IMR-90 (cell line): Measurements from ENCODE around the gene RERE.

Experiments used
- BHLHE40 ChIP-seq: fragments of 150-350 bp; IDR thresholded peaks from 2 replicates; pipeline ENCODE4 v1.6.1; 2016; ENCODE audit warnings: mild to moderate bottlenecking, low read depth, low read length
- CEBPB ChIP-seq: IDR thresholded peaks from 2 replicates; pipeline ENCODE4 v1.6.1; 2012; ENCODE audit warnings: low read depth, low read length, improper control_type of control experiment
- CTCF ChIP-seq: conservative IDR thresholded peaks from 2 replicates; pipeline ENCODE4 v1.5.1; 2012; ENCODE audit warnings: mild to moderate bottlenecking, low read depth, low read length, improper control_type of control experiment
- ELK1 ChIP-seq: fragments of 150-350 bp; IDR thresholded peaks from 2 replicates; pipeline ENCODE4 v1.6.1; 2016; ENCODE audit warnings: low read depth, mild to moderate bottlenecking, low read length, moderate library complexity, borderline replicate concordance
- POLR2A ChIP-seq: IDR thresholded peaks from 2 replicates; pipeline ENCODE4 v1.6.1; 2012; ENCODE audit warnings: mild to moderate bottlenecking, low read depth, low read length
- RAD21 ChIP-seq: IDR thresholded peaks from 2 replicates; pipeline ENCODE4 v1.6.1; 2012; ENCODE audit warnings: low read length, improper control_type of control experiment
- RCOR1 ChIP-seq: IDR thresholded peaks from 2 replicates; pipeline ENCODE4 v1.6.1; 2012; ENCODE audit warnings: mild to moderate bottlenecking, low read length, improper control_type of control experiment; ENCODE audit not compliant: insufficient replicate concordance
- SMC3 ChIP-seq: fragments of 150-350 bp; IDR thresholded peaks from 2 replicates; pipeline ENCODE4 v1.6.1; 2016; ENCODE audit warnings: low read depth, mild to moderate bottlenecking, antibody characterized with exemption, low read length, moderate library complexity
- USF2 ChIP-seq: fragments of 150-350 bp; IDR thresholded peaks from 2 replicates; pipeline ENCODE4 v1.6.1; 2017; ENCODE audit warnings: mild to moderate bottlenecking, antibody characterized with exemption, low read length, low read depth

DNA sequence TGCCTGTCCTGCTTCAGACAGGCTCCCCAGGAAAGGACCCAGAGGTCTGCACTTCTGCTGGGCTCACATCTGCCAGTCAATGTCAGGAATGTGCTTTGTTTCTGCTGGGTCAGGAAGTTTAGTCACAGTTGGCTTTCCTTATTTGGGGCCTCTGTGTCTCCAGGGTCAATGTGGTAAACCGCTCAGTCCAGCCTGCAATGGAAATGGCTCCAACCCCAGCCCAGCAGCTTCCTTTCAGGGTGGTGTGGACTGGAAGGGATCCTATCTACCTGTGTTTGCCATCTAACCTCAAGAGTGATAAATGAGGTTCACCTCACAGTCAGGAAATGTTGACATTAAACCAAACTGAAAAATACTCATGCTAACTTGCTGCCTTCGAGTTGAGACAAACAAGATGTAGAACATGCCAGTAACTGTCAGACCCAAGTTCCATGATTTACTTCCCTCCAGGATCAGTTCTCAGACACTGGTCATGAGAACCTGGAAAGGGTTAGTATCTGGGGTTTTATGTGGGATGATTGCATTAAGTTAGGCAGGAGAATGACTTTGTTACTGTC lies 40.8 kb upstream of the RERE start:
- TF ChIP-seq SMC3, result no peak
- no peak for TF ChIP-seq CTCF
- TF ChIP-seq RCOR1, result no peak
- no peak for TF ChIP-seq POLR2A
- TF ChIP-seq ELK1, result no peak
- TF ChIP-seq RAD21, result no peak
- TF ChIP-seq BHLHE40, result no peak
- TF ChIP-seq USF2, result no peak
- 0 out of 2 replicates have a peak, but pooled peaks have one; percentile 12 for TF ChIP-seq CEBPB
